ENCODE data around the gene RAVER1. TPM values are rescaled to one million over a fixed set of nuclear protein-coding genes. Genes with fewer than 3 reads are reported as not detected.

The RAVER1 gene
- total and polyA plus RNA-seq, 9 of the 15 experiments (the other 6 are each of a cell fraction or from before 2014, with no cell fraction given): 0.06 to 113 (median 7.0) TPM

DNA sequence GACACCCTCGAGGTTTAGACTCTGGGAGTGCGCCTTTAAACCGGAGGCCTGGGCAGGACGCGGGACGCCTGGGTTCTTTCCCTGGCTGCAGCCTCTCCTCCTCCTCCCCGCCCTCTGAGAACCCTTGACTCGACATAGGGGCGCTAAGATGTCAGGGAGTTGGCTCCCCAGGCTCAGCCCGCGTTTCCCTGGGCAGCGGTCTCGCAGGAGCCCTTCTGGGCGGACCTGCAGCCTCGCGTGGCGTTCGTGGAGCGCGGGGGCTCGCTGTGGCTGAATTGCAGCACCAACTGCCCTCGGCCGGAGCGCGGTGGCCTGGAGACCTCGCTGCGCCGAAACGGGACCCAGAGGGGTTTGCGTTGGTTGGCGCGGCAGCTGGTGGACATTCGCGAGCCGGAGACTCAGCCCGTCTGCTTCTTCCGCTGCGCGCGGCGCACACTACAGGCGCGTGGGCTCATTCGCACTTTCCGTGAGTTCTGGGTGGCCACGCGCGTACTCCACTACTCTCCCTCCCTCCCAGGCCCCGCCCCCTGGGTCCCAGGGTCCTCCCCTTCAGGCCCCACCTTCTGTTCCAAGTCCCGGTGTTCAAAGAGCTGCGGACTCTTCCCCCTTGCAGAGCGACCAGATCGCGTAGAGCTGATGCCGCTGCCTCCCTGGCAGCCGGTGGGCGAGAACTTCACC, 42.3 kb downstream of the RAVER1 start (continued):
- TF ChIP-seq, protein P1, sequence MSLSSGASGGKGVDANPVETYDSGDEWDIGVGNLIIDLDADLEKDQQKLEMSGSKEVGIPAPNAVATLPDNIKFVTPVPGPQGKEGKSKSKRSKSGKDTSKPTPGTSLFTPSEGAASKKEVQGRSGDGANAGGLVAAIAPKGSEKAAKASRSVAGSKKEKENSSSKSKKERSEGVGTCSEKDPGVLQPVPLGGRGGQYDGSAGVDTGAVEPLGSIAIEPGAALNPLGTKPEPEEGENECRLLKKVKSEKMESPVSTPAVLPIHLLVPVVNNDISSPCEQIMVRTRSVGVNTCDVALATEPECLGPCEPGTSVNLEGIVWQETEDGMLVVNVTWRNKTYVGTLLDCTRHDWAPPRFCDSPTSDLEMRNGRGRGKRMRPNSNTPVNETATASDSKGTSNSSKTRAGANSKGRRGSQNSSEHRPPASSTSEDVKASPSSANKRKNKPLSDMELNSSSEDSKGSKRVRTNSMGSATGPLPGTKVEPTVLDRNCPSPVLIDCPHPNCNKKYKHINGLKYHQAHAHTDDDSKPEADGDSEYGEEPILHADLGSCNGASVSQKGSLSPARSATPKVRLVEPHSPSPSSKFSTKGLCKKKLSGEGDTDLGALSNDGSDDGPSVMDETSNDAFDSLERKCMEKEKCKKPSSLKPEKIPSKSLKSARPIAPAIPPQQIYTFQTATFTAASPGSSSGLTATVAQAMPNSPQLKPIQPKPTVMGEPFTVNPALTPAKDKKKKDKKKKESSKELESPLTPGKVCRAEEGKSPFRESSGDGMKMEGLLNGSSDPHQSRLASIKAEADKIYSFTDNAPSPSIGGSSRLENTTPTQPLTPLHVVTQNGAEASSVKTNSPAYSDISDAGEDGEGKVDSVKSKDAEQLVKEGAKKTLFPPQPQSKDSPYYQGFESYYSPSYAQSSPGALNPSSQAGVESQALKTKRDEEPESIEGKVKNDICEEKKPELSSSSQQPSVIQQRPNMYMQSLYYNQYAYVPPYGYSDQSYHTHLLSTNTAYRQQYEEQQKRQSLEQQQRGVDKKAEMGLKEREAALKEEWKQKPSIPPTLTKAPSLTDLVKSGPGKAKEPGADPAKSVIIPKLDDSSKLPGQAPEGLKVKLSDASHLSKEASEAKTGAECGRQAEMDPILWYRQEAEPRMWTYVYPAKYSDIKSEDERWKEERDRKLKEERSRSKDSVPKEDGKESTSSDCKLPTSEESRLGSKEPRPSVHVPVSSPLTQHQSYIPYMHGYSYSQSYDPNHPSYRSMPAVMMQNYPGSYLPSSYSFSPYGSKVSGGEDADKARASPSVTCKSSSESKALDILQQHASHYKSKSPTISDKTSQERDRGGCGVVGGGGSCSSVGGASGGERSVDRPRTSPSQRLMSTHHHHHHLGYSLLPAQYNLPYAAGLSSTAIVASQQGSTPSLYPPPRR (CRISPR knock-in tag; IDR thresholded peaks at IDR 0.05; ENCODE audit: borderline replicate concordance): no peak
- TF ChIP-seq, protein P2, sequence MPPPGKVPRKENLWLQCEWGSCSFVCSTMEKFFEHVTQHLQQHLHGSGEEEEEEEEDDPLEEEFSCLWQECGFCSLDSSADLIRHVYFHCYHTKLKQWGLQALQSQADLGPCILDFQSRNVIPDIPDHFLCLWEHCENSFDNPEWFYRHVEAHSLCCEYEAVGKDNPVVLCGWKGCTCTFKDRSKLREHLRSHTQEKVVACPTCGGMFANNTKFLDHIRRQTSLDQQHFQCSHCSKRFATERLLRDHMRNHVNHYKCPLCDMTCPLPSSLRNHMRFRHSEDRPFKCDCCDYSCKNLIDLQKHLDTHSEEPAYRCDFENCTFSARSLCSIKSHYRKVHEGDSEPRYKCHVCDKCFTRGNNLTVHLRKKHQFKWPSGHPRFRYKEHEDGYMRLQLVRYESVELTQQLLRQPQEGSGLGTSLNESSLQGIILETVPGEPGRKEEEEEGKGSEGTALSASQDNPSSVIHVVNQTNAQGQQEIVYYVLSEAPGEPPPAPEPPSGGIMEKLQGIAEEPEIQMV (tag; conservative IDR thresholded peaks at IDR 0.05; ENCODE audit: low read depth): no peak
- TF ChIP-seq SMAD4 (CRISPR knock-in tag; conservative IDR thresholded peaks at IDR 0.05) (no peak), HDAC2 (IDR thresholded peaks at IDR 0.05) (peak; percentile 52; the same call in 1 of the 2 replicates), NR2F6 (CRISPR knock-in tag; IDR thresholded peaks at IDR 0.05) (no peak), TARDBP (IDR thresholded peaks at IDR 0.05) (peak; percentile 71; the same call in 1 of the 2 replicates), ZNF551 (CRISPR knock-in tag; IDR thresholded peaks at IDR 0.05) (no peak), POLR2G (IDR thresholded peaks at IDR 0.05; ENCODE audit: low read depth, low read length) (peak; percentile 95), KAT2B (IDR thresholded peaks at IDR 0.05; ENCODE audit: low read depth, low read length) (no peak), TBL1XR1 (IDR thresholded peaks at IDR 0.05; ENCODE audit: low read length in 2 of 2) (no peak), GABPA (tag; conservative IDR thresholded peaks at IDR 0.05; ENCODE audit: low read depth) (no peak), SREBF2 (CRISPR knock-in tag; IDR thresholded peaks at IDR 0.05) (0 out of 2 replicates have a peak, but pooled peaks have one; percentile 72), PHF8 (IDR thresholded peaks at IDR 0.05; ENCODE audit: borderline replicate concordance, low read length) (peak; percentile 66; the same call in 1 of the 2 replicates), CBFA2T2 (conservative IDR thresholded peaks at IDR 0.05) (no peak), SREBF1 (IDR thresholded peaks at IDR 0.05; ENCODE audit: borderline replicate concordance, low read depth, low read length) (no peak), ELF2 (CRISPR knock-in tag; IDR thresholded peaks at IDR 0.05) (no peak), U2AF1 (optimal IDR thresholded peaks at IDR 0.05; ENCODE audit: low read depth, low read length) (peak; percentile 26)
- TF ChIP-seq, protein P3, sequence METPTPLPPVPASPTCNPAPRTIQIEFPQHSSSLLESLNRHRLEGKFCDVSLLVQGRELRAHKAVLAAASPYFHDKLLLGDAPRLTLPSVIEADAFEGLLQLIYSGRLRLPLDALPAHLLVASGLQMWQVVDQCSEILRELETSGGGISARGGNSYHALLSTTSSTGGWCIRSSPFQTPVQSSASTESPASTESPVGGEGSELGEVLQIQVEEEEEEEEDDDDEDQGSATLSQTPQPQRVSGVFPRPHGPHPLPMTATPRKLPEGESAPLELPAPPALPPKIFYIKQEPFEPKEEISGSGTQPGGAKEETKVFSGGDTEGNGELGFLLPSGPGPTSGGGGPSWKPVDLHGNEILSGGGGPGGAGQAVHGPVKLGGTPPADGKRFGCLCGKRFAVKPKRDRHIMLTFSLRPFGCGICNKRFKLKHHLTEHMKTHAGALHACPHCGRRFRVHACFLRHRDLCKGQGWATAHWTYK (CRISPR knock-in tag; IDR thresholded peaks at IDR 0.05): no peak
- TF ChIP-seq, protein P4, sequence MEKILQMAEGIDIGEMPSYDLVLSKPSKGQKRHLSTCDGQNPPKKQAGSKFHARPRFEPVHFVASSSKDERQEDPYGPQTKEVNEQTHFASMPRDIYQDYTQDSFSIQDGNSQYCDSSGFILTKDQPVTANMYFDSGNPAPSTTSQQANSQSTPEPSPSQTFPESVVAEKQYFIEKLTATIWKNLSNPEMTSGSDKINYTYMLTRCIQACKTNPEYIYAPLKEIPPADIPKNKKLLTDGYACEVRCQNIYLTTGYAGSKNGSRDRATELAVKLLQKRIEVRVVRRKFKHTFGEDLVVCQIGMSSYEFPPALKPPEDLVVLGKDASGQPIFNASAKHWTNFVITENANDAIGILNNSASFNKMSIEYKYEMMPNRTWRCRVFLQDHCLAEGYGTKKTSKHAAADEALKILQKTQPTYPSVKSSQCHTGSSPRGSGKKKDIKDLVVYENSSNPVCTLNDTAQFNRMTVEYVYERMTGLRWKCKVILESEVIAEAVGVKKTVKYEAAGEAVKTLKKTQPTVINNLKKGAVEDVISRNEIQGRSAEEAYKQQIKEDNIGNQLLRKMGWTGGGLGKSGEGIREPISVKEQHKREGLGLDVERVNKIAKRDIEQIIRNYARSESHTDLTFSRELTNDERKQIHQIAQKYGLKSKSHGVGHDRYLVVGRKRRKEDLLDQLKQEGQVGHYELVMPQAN (IDR thresholded peaks at IDR 0.05; ENCODE audit: borderline replicate concordance): 0 out of 2 replicates have a peak, but pooled peaks have one; percentile 40

All from K562 (cell line).